GM18858 (cell line): Measurements from ENCODE around the gene KCNT1.

Experiments used
- ATAC-seq: cut with Tn5 transposase; IDR thresholded peaks from one replicate; pipeline ENCODE4 v1.9.1; 2021; ENCODE audit not compliant: unreplicated experiment

The KCNT1 gene

DNA sequence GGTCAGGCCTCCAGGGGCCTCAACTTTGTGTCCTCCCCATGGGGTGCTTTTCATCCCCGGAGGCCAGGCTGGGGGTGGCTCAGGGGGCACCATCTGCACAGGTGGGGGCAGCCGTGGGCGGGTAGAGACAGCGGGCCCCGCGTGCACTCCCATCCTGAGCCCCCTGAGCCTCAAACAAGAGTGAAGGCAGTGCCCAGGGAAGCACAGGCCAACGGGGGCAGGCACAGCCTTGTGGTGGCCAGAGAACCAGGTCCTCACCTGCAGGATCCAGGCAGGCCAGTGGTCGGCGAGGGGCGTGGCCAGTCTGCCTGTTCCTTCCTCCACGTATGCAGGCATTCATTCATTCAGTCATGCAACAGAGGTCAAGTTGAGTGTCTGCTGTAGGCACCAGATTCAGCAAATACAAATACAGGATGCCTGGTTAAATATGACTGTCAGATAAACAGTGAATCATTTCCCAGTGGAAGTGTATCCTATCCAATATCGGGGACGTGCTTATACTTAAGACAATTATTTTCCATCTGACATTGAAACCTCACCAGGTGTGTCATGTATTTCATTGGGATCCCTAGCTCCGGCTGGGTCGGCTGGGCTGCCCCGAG, 22.3 kb downstream of the KCNT1 start:
- no peak for ATAC-seq

- no peak for ATAC-seq
Measured at GRCh38 chr9:135726138-135726853, 24.3 kb downstream of the KCNT1 start.

DNA sequence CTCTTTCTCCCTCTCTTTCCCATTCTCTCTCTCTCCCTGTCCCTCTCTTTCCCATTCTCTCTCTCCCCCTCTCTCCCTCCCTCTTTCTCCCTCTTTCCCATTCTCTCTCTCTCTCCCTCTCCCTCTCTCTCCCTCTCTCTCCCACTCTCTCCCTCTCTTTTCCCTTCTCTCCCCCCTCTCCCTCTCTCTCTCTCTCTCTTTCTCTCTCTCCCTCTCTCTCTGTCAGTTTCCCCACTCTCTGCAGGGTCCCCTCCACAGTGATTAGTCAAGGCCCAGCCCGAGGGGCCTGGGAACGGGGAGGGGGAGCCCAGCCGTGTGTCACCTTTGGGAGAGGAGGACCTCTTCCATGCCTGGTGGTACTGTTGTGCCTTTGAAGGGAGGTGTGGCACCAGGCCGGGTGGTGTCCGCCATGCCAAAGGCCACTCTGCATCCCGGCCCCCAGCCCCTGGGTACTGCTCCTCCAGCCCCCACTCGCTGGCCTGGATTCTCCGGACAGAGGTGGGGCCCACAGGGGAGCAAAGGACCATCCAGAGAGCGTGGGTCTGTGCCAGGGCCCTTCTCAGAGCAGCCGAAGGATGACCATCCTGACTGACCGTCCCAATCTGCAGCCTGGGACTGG, 25.4 kb downstream of the KCNT1 start:
- no peak for ATAC-seq

DNA sequence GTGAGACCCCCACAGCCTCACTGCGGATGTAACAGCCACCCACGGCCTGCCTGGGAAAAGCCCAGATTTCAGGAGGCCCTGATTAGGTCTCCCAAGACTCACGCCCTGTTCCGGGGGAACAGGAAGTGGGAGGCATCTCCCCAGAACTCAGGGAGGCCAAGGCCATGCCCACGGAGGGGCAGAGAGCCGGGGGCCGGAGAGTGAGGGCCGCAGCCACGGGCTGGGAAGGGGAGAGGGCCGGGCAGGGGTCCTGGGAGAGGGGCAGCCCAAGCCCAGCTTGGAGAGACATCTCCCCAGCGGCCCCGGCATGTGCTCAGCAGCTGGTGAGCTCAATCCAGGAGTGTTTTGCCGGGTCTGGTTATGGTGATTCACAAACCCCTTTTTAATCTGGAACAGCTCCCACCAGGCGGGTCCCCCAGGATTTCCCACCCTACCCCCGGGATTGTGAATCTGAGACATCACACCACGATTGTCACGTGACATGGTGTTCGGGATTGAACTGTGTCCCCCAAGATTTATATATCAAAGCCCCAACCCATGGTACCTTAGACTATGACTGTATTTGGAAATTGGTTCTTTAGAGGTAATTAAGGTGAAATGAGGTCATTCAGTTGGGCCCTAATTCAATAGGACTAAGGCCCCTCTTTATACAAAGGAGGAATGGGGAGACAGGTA, 26.6 kb downstream of the KCNT1 start:
- ATAC-seq = no peak

DNA sequence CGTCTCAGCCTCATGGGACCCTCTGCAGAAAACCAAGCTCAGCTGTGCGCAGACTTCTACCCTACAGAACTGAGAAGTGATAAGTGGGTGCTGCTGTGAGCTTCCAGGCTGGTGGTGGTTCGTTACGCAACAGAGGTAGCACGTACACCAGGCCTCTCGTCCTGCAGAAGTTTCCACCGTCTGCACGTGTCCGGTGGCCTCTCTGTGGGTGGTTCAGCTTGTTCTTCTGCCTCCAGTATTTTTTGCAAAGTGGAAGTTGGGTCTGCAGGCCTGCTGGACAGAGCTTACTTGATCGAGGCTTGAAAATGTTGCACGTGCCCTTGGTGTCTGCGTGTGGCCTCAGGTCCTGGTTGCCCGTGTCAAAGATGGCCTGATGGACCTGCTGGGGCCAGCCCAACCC, 27.5 kb downstream of the KCNT1 start:
- no peak for ATAC-seq

GRCh38 chr9:135731454-135731853, 29.5 kb downstream of the KCNT1 start:
- ATAC-seq = no peak

- no peak for ATAC-seq
Measured at GRCh38 chr9:135732569-135733257, 30.7 kb downstream of the KCNT1 start.

GRCh38 chr9:135734616-135735144, 32.7 kb downstream of the KCNT1 start:
- ATAC-seq = no peak

- ATAC-seq = no peak
Measured at GRCh38 chr9:135736272-135736978, 34.4 kb downstream of the KCNT1 start.

DNA sequence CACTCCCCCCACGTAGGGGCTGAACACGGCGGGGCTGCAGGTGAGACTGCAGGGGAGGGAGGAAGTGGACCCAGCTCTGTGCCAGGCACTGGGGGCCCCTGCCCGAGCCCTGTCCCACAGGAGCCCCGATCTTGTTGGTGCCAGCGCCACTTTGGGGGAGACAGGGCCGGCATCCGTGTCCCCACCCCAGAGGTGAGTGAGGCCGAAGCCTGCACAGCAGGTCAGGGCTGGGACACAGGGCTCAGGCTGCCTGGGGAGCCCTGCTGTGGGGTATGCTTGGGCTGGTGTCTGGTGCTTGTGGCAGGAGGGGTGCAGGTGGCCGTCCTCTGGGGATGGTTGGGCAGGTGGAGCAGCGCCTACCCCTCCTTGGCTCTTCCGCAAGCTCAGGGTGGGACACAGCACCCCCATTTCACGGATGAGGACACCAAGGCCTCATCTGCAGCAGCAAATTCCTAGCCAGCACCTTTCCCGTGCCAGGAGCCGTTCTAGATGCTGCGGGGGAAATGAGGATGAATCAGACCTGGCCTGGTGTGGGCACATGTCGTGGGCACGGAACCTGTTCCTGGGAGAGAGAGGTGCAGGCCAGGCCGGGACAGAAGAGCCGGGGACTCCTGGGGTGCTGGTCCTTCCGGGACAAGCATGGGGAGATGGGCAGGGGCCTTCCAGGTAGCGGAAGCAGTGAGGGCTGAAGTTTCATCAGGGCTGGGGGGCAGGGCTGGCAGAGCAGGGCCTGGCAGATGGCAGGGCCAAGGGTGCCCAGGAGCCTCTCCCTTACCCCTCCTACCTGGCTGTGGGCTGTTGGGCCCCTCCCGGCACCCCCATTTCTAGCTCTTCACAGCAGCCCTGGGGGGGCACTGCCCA, 35.2 kb downstream of the KCNT1 start:
- no peak for ATAC-seq

- no peak for ATAC-seq
Measured at GRCh38 chr9:135737840-135738521, 36.0 kb downstream of the KCNT1 start.

DNA sequence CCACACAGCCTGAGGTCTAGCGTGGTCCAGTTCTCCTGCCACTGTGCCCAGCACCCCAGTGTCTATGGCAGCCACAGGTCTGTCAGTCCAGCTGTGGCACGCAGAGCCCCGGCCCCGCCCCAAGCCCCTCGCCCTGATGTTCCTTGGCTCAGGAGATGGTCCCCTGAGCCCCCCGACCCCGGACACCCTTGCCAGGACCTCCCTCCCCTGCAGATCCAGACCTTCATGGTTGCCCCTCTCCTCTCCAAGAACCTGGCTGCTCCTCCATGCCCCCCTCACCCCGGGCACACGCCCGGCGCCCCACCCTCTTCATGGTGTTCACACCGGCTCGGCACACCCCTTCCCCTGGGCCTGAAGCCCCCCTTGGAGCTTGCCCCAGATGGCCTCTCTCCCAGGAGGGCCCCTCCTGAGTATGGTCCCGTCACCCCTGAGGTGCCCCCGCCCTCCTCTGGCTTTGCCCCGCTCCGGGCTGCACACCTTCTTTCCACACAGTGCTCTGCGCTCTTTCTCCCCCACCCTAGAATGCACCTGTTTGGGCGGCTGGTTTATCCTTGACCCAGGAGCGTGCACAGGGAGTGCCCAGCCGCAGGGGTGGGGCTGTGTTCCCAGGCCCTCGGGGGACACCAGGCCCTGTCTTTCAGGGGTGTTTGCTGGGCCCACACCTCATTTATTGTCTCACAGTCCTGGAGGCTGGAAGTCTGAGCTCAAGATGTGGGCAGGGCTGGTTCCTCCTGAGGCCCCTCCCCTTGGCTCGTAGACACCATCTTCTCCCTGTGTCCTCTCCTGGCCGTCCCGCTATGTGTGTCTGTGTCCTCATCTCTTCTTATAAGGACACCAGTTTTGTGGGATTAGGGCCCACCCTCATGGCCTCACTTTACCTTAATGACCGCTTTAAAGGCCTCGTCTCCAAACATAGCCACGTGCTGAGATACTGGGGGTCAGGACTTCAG, 37.6 kb downstream of the KCNT1 start:
- ATAC-seq = no peak

- no peak for ATAC-seq
Measured at GRCh38 chr9:135741276-135742219, 39.6 kb downstream of the KCNT1 start.

- no peak for ATAC-seq
Measured at GRCh38 chr9:135743021-135743420, 41.0 kb downstream of the KCNT1 start.

- no peak for ATAC-seq
Measured at GRCh38 chr9:135743546-135744332, 41.8 kb downstream of the KCNT1 start.
